Measurements from ENCODE around the gene KRTAP5-6.

The KRTAP5-6 gene

GRCh38 chr11:1733716-1734640 lies 37.0 kb downstream of the KRTAP5-6 start:
- DNase-seq (ENCODE audit: low spot score): no peak

DNA sequence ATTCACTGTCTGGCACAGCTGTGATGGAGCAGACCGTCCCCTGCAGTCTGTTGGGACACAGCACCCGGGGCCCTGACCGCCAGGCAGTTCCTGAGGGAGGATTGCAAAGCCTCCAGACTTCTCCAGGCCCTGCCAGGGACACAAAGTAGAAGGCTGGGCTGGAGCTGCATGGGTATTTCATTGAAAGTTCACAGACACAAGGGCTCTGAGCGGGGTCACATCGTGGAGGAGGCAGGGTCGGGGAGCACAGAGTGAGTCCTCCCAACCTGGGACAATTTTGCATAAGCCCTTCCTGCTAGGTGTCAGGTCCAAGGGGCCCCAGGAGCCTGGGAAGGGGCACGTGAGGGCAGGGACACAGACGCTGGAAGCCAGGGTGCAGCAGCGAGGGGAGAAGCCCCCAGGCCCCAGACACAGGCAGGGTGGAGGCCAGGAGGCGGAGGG lies 37.7 kb downstream of the KRTAP5-6 start:
- no peak for DNase-seq (ENCODE audit: low spot score)

GRCh38 chr11:1735271-1735670 lies 38.3 kb downstream of the KRTAP5-6 start:
- no peak for DNase-seq (ENCODE audit: low spot score)

DNA sequence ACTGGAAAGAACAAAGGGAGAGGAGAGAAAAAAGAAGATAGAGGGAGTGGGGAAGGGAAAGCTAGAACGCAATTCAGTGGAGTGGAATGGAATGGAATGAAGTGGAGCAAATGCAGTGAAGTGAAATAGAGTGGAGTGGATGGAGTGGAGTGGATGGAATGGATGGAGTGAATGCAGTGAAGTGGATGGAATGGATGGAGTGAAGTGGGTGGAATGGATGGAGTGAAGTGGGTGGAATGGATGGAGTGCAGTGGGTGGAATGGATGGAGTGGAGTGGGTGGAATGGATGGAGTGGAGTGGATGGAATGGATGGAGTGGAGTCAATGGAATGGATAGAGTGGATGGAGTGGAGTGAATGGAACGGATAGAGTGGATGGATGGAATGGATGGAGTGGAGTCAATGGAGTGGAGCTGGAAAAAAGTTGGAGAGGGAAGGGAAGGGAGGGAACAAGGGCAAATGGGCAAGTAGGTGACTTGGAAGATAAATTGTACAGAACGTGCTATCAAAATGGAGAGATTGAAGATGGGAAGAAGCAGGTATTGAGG lies 39.5 kb downstream of the KRTAP5-6 start:
- DNase-seq (ENCODE audit: low spot score): no peak

DNA sequence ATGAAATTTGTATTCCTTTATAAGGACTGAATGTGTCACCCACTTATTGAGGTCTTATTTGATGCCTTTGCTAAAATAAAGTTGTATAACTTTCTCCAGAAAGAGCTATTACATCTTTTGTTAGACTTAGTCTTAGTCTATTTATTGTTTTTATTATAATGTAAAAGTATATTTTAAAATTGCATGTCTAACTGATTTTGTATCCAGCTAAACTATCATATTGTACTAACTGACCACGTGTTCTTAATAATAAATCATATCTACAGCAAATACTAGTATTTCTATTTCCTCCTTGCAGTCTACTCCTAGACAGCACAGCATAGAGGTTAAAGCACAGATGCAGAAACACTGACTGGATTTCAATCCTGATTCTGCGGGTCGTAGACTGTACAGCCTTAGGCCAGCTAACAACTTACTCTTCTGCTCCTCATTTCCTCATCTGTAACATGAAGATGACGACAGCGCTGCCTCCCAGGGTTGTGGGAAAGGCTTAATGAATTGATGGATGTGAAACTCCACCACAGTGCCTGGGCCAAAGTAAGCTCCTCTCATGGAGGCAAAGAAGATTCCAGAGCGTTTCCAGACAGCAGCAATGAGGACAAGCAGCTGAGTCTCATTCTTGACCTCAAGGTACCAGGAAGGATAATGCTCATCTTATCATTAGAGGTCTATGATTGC lies 40.2 kb downstream of the KRTAP5-6 start:
- no peak for DNase-seq (ENCODE audit: low spot score)

DNA sequence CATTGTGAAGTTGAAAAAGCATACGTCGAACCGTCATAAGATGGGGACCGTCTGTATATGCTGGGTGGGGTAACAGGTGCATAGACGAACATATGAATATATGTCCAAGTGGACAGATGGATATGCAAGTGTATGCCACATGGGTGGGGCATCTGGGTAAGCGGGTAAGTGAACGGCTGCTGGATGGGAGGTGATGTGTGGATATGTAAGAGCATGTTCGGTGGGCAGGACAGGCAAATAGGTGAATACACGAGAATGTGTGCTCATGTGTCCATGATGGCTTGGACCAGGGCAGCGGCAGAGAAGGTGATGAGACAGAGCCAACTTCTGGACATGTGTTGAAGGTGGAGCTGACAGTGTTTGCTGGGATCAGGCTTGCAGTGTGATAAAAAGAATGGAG lies 41.4 kb downstream of the KRTAP5-6 start:
- no peak for DNase-seq (ENCODE audit: low spot score)

DNA sequence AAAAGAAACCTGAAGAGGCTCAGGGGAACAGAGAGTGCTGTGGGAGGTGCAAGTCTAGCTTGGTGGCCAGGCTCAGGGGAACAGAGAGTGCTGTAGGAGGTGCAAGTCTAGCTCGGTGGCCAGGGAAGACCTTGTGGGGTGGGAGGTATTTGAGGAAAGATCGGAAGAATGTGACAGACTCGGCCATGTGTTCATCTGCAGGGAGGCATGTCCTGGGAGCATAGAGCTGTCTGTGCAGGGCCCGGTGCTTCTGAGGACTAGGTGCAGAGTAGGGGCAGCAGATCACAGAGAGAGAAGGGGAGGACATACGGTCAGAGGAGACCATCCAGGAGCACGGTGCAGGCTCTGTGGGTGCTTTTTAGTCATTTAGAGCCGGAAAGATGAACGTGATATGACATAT lies 42.6 kb downstream of the KRTAP5-6 start:
- DNase-seq (ENCODE audit: low spot score): no peak

GRCh38 chr11:1740786-1741530 lies 44.0 kb downstream of the KRTAP5-6 start:
- DNase-seq (ENCODE audit: low spot score): no peak

GRCh38 chr11:1741741-1742140 lies 44.7 kb downstream of the KRTAP5-6 start:
- DNase-seq (ENCODE audit: low spot score): no peak

- no peak for DNase-seq (ENCODE audit: low spot score)
Observed at GRCh38 chr11:1742371-1742770, 45.4 kb downstream of the KRTAP5-6 start.

- no peak for DNase-seq (ENCODE audit: low spot score)
Observed at GRCh38 chr11:1742869-1743584, 46.0 kb downstream of the KRTAP5-6 start.

DNA sequence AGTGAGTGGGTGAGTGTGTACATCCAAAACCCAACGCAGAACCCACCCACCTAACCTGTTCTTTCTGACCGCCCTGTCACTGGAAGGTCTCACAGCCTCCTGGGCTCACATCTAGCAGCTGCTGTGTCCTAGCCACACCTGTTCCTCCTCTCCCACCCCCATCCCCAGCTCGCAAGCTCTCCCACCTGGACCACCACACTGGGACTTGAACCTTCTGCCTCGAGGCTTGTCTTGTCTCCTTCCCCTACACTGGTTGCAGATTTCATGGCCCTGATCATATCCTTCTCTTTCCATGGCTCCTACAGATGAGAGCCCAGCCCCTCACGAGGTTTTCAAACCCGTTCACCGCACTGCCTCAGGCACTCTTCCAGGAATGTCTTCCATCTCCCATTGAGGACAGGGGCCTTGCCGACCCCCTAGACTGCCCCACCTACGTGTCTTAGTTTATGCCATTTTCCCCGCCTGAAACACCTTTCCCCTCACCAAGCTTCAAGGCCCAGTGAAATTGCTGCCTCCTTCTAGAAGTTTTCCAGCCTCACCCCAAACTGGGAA lies 46.7 kb downstream of the KRTAP5-6 start:
- DNase-seq (ENCODE audit: low spot score): no peak

DNA sequence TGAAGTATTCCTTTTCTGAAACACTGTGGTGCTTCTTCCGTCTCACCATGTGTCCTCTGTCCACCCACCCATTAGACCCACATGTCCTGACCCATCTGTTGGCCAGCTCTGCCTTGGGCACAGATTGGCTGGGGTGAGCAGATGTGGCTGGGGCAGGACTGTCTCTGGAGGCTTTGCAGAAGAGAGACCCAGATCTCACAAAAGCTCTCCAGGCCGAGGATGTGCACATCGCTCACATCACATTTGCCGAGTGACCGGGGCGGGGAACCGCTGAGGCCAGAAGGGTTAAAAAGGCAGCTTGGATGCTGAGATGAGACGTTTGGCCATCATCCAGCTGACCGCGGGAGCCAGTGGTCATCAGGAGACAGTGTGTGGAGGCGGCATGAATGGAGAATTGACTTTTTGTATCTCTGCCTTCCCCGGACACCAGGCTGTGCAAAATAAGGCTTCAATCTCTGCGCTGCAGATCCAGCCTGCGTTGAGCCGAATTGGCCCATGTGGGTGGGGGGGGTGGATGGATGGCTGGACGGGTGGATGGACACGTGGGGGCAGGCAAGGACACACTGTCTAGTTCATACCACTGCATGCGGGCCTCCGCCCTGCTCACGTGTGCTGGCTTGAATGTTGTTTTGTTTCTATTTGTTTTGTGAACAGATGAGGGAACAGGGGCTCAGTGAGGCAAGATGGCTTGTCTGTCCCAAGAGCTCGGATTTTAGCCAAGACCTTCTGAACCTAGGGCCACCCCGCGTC lies 47.3 kb downstream of the KRTAP5-6 start:
- peak; percentile 67 for DNase-seq (ENCODE audit: low spot score)

GRCh38 chr11:1744891-1745700 lies 48.1 kb downstream of the KRTAP5-6 start:
- DNase-seq (ENCODE audit: low spot score): no peak

GRCh38 chr11:1745701-1746320 lies 48.8 kb downstream of the KRTAP5-6 start:
- DNase-seq (ENCODE audit: low spot score): no peak

GRCh38 chr11:1746511-1746931 lies 49.5 kb downstream of the KRTAP5-6 start:
- no peak for DNase-seq (ENCODE audit: low spot score)

DNA sequence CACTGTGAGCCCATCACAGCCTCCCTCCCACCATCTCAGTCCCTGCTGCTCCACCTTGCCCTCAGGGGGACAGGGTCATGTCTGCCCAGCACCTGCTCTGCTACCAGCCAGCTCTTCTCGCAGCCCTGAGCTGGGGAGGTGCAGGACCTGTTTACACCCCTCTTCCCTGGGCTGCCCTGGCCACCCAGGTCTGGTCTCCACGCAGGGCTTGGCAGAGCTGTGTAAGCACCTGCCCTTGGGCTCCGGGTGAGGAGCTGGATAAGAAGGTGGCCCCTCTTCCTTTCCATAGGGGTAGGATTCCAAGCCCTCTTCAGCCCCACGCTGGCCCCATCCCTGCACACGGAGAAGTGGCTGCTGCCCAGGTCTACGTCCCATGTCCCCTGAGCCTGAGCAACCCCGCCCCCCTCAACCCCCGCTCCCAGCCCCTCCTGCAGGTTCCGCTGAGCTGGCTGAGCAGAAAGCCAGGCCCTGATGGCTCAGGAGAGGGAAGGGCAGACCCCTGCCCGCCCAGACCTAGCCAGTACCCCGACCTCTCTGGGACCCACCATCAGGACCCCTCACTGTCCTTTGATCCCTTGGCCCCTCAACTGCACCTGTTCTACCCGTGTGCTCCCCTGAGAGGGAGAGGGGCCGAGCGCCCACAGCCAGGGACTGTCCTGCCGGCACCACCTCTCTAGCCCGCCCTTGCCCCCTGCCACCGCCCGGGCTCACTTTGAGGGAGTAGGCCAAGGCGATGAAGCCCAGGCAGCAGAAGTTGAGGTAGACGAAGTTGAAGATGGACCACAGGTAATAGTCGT lies 50.2 kb downstream of the KRTAP5-6 start:
- DNase-seq (ENCODE audit: low spot score): no peak
